PFSK-1 (cell line): ENCODE measurements around the gene ALDOC.

Source experiments
- FOXP2 ChIP-seq: optimal IDR thresholded peaks from 2 replicates; pipeline ENCODE3; 2011; ENCODE audit warnings: borderline replicate concordance, control low read depth, inconsistent platforms; ENCODE audit not compliant: insufficient read depth; ENCODE audit errors: extremely low read length, extremely low read depth
- POLR2AphosphoS5 ChIP-seq: IDR thresholded peaks from 2 replicates; pipeline ENCODE4 v1.6.1; 2012; ENCODE audit warnings: low read depth, mild to moderate bottlenecking, control low read depth, low read length, moderate library complexity
- SIN3A ChIP-seq: IDR thresholded peaks from 2 replicates; pipeline ENCODE4 v1.6.1; 2012; ENCODE audit warnings: mild to moderate bottlenecking, low read length, moderate library complexity, borderline replicate concordance; ENCODE audit not compliant: insufficient read depth
- TAF1 ChIP-seq: IDR thresholded peaks from 2 replicates; pipeline ENCODE4 v1.6.1; 2012; ENCODE audit warnings: low read length, control low read depth, borderline replicate concordance; ENCODE audit not compliant: insufficient read depth
- TF ChIP-seq, protein P1 (sequence below), 2 experiments: IDR thresholded peaks; 2 replicates each; pipeline versions ENCODE4 v1.6.1 to v1.8.0; 2011 to 2012; ENCODE audit warnings: low read depth in 2 of 2, low read length in 2 of 2, control low read depth in 1 of 2, inconsistent platforms in 1 of 2, mild to moderate bottlenecking in 1 of 2, moderate library complexity in 1 of 2; ENCODE audit not compliant: insufficient read depth in 1 of 2

The ALDOC gene

DNA sequence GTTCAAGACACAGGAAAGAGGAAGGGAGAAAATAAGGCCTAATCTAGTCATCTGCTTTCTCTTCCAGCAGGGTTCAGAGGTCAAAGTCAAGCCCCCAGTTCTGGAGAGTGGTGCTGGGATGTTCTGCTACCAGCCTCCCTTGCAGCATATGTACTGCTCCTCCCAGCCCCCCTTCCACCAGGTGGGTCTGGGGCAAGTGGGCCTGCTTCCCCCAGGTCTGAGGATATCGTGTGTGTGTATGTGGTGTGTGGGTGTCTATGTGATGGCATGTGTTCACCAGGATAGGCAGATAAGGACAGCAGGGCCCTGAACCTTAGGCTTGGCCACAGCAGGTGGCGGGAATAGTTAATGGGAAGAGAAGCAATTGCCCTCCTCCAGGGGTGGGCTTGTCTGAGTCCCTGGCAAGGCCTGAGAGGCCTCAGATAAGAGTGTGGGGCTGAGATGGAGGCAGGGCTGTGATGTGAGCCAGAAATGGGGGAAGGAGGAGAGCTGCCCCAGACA, 49.5 kb downstream of the ALDOC start:
- TF ChIP-seq TAF1, result no peak
- TF ChIP-seq SIN3A, result no peak
- TF ChIP-seq, protein P1, sequence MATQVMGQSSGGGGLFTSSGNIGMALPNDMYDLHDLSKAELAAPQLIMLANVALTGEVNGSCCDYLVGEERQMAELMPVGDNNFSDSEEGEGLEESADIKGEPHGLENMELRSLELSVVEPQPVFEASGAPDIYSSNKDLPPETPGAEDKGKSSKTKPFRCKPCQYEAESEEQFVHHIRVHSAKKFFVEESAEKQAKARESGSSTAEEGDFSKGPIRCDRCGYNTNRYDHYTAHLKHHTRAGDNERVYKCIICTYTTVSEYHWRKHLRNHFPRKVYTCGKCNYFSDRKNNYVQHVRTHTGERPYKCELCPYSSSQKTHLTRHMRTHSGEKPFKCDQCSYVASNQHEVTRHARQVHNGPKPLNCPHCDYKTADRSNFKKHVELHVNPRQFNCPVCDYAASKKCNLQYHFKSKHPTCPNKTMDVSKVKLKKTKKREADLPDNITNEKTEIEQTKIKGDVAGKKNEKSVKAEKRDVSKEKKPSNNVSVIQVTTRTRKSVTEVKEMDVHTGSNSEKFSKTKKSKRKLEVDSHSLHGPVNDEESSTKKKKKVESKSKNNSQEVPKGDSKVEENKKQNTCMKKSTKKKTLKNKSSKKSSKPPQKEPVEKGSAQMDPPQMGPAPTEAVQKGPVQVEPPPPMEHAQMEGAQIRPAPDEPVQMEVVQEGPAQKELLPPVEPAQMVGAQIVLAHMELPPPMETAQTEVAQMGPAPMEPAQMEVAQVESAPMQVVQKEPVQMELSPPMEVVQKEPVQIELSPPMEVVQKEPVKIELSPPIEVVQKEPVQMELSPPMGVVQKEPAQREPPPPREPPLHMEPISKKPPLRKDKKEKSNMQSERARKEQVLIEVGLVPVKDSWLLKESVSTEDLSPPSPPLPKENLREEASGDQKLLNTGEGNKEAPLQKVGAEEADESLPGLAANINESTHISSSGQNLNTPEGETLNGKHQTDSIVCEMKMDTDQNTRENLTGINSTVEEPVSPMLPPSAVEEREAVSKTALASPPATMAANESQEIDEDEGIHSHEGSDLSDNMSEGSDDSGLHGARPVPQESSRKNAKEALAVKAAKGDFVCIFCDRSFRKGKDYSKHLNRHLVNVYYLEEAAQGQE (IDR thresholded peaks at IDR 0.05; ENCODE audit: insufficient read depth in 1 of 2, low read depth in 2 of 2, low read length in 2 of 2), result no peak
- TF ChIP-seq POLR2AphosphoS5, result no peak
- no peak for TF ChIP-seq FOXP2

DNA sequence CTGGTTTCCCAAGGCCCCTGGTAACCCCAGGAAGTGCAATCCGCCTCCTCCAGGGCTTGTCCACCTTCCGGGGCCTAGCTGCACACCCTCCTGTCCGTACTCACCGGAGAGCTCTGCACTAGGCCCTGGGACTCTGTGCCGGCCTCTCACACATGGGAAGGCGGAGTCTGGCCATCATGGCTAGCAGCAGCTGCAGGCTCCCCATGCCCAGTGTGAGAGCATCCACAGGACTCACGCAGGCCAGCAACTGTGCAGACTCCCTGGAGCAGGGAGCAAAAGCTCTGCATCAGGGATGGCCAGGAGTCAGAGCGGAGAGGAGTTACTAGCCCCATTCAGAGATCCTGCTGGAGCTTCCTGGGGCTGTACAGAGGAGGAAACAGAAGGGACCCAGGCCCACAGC, 50.3 kb downstream of the ALDOC start:
- no peak for TF ChIP-seq TAF1
- no peak for TF ChIP-seq SIN3A
- TF ChIP-seq FOXP2, result no peak
- no peak for TF ChIP-seq POLR2AphosphoS5
- TF ChIP-seq, protein P1 (IDR thresholded peaks at IDR 0.05; ENCODE audit: insufficient read depth in 1 of 2, low read depth in 2 of 2, low read length in 2 of 2), result no peak

DNA sequence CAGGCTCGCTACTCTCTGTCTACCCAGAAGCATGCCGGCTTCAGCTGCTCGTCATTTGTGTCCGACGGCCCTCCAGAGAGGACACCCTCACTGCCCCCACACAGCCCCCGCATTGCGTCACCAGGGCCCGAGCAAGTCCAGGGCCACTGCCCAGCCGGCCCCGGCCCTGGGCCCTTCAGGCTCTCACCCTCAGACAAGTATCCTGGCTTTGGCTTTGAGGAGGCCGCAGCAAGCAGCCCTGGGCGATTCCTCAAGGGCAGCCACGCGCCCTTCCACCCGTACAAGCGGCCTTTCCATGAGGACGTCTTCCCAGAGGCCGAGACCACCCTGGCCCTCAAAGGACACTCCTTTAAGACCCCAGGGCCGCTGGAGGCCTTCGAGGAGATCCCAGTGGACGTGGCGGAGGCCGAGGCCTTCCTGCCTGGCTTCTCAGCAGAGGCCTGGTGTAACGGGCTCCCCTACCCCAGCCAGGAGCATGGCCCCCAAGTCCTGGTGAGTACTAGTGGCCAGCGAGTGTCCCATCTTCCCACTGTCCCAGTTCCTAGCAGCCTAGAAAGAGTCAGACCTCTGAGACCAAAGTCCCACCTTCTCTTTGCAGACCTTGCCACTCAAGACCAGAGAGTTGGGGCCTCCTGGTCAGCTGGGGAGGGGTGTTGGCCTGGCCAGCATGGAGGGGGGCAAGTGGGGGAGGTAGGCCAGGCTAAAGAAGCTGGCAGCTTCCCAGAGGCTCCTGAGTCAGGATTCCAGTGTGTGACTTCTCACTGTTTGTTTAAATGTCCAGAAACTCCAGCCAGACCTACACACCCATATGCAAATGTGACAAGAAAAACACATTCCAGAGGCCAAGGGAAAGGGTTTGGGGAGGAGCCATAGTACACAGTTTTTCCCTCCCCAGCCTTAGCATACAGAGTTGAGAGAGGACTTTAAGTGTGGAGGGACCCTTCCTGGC, 51.9 kb downstream of the ALDOC start:
- no peak for TF ChIP-seq SIN3A
- no peak for TF ChIP-seq POLR2AphosphoS5
- TF ChIP-seq FOXP2, result no peak
- no peak for TF ChIP-seq TAF1
- TF ChIP-seq, protein P1 (IDR thresholded peaks at IDR 0.05; ENCODE audit: insufficient read depth in 1 of 2, low read depth in 2 of 2, low read length in 2 of 2), result no peak

DNA sequence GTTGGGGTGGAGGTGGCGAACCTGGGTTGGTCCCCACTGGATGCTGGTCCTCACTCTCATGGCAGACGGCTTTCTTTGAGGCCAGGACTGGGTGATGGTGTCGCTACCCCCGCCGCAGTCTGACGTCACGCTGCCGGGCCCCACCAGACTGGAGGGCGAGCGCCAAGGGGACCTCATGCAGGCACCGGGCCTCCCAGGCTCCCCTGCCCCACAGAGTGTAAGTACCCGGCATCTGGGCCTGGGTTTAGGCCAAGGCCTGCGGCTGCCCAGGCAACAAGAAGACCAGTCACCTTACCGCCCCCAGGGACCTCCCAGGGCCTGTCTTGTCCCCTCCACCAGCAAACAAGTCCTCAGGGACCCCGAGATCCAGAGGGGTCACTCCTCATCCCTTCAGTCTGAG, 52.8 kb downstream of the ALDOC start:
- TF ChIP-seq FOXP2 (no peak), POLR2AphosphoS5 (no peak)

DNA sequence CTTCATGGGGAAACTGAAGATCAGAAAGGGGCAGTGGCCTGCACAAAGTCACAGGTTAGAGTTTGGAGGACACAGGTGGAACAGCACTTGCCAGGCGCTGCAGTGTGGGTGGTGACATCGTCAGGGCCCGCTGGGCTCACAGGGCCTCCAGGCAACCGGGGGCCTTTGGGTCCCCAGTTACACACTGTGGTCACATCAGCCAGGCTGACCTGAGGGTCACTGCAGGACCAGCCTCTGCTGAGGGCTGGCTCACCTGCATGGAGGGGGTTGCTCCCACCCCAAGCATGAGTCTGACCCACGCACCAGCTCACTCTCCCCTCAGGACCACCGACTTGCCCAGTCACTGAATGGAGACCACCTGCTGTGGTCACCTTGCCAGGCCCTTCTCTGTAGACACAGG, 53.5 kb downstream of the ALDOC start:
- TF ChIP-seq SIN3A, result no peak
- TF ChIP-seq TAF1, result no peak
- no peak for TF ChIP-seq POLR2AphosphoS5
- TF ChIP-seq, protein P1 (IDR thresholded peaks at IDR 0.05; ENCODE audit: insufficient read depth in 1 of 2, low read depth in 2 of 2, low read length in 2 of 2), result no peak
- TF ChIP-seq FOXP2, result no peak
